CD4-positive, alpha-beta T cell treated with Interleukin-17A for 4 hours (primary cell): Measurements from ENCODE around the gene SLC26A9.
"Not testable (repeated sequence)": the region's sequence is repeated elsewhere in the genome, so short reads cannot be mapped to it uniquely, and the experiment has no call there.

ENCODE experiments used
- DNase-seq: peaks from one replicate; pipeline ENCODE4 v3.0.0-alpha.2; 2020; ENCODE audit warnings: mixed read lengths

Gene SLC26A9

GRCh38 chr1:205889006-205889405 is 54.2 kb downstream of the SLC26A9 start:
- not testable (repeated sequence) for DNase-seq

- DNase-seq: no peak
These were observed 59.5 kb downstream of the SLC26A9 start for GRCh38 chr1:205883792-205884191.

- no peak for DNase-seq
These were observed 62.3 kb downstream of the SLC26A9 start for GRCh38 chr1:205880923-205881322.

- no peak for DNase-seq
These were observed 63.3 kb downstream of the SLC26A9 start for GRCh38 chr1:205879974-205880373.

GRCh38 chr1:205878026-205878425 is 65.2 kb downstream of the SLC26A9 start:
- DNase-seq: no peak

- DNase-seq: not testable (repeated sequence)
These were observed 70.1 kb downstream of the SLC26A9 start for GRCh38 chr1:205873148-205873547.

- DNase-seq: no peak
These were observed 73.0 kb downstream of the SLC26A9 start for GRCh38 chr1:205870236-205870635.
